Measurements from ENCODE around the gene LACTBL1.
"Not testable (repeated sequence)": the region's sequence is repeated elsewhere in the genome, so short reads cannot be mapped to it uniquely, and the experiment has no call there.

The LACTBL1 gene

GRCh38 chr1:23007106-23007505 lies 34.4 kb upstream of the LACTBL1 start:
- Histone ChIP-seq H3K4me3 (ENCODE audit: low read length) (no peak overlapping the region), H3K9me3 (ENCODE audit: control insufficient read depth, insufficient read depth, low read length) (no peaks in the 10 kb centered on the region), H3K27ac (ENCODE audit: low read length) (no peak overlapping the region), H3K27me3 (ENCODE audit: control insufficient read depth, insufficient read depth, low read length) (no peaks in the 10 kb centered on the region), H3K36me3 (ENCODE audit: control insufficient read depth, insufficient read depth, low read length) (no peaks in the 10 kb centered on the region), H3K4me1 (ENCODE audit: control insufficient read depth, insufficient read depth, low read length) (no peaks in the 10 kb centered on the region)
- WGBS (ENCODE audit: insufficient coverage, insufficient read length) = no CpG with 5 or more reads among the region's 4 CpGs
- no peak for DNase-seq (ENCODE audit: low read depth, low spot score)

- H3K36me3 ChIP-seq (ENCODE audit: control insufficient read depth, insufficient read depth, low read length); H3K4me3 ChIP-seq (ENCODE audit: low read length); H3K4me1 ChIP-seq (ENCODE audit: control insufficient read depth, insufficient read depth, low read length); H3K9me3 ChIP-seq (ENCODE audit: control insufficient read depth, insufficient read depth, low read length); H3K27me3 ChIP-seq (ENCODE audit: control insufficient read depth, insufficient read depth, low read length); DNase-seq (ENCODE audit: low read depth, low spot score); H3K27ac ChIP-seq (ENCODE audit: low read length): not testable (repeated sequence)
- no CpG with 5 or more reads among the region's 3 CpGs for WGBS (ENCODE audit: insufficient coverage, insufficient read length)
Observed at GRCh38 chr1:23004769-23005168, 32.1 kb upstream of the LACTBL1 start.

GRCh38 chr1:23004112-23004511 lies 31.4 kb upstream of the LACTBL1 start:
- Histone ChIP-seq H3K4me1 (ENCODE audit: control insufficient read depth, insufficient read depth, low read length) (no peaks in the 10 kb centered on the region), H3K4me3 (ENCODE audit: low read length) (no peak overlapping the region), H3K36me3 (ENCODE audit: control insufficient read depth, insufficient read depth, low read length) (no peaks in the 10 kb centered on the region), H3K27me3 (ENCODE audit: control insufficient read depth, insufficient read depth, low read length) (no peaks in the 10 kb centered on the region), H3K9me3 (ENCODE audit: control insufficient read depth, insufficient read depth, low read length) (no peaks in the 10 kb centered on the region), H3K27ac (ENCODE audit: low read length) (no peak overlapping the region)
- WGBS (ENCODE audit: insufficient coverage, insufficient read length) = no CpG with 5 or more reads among the region's 3 CpGs
- no peak for DNase-seq (ENCODE audit: low read depth, low spot score)

GRCh38 chr1:23002218-23002617 lies 29.6 kb upstream of the LACTBL1 start:
- H3K27ac ChIP-seq (ENCODE audit: low read length); H3K36me3 ChIP-seq (ENCODE audit: control insufficient read depth, insufficient read depth, low read length); DNase-seq (ENCODE audit: low read depth, low spot score); H3K27me3 ChIP-seq (ENCODE audit: control insufficient read depth, insufficient read depth, low read length); H3K4me3 ChIP-seq (ENCODE audit: low read length); H3K9me3 ChIP-seq (ENCODE audit: control insufficient read depth, insufficient read depth, low read length); H3K4me1 ChIP-seq (ENCODE audit: control insufficient read depth, insufficient read depth, low read length): not testable (repeated sequence)
- no CpG with 5 or more reads among the region's 7 CpGs for WGBS (ENCODE audit: insufficient coverage, insufficient read length)

GRCh38 chr1:23000133-23000532 lies 27.5 kb upstream of the LACTBL1 start:
- not testable (repeated sequence) for H3K4me3 ChIP-seq (ENCODE audit: low read length); H3K27ac ChIP-seq (ENCODE audit: low read length); H3K4me1 ChIP-seq (ENCODE audit: control insufficient read depth, insufficient read depth, low read length); H3K27me3 ChIP-seq (ENCODE audit: control insufficient read depth, insufficient read depth, low read length); H3K9me3 ChIP-seq (ENCODE audit: control insufficient read depth, insufficient read depth, low read length); H3K36me3 ChIP-seq (ENCODE audit: control insufficient read depth, insufficient read depth, low read length); DNase-seq (ENCODE audit: low read depth, low spot score)
- WGBS (ENCODE audit: insufficient coverage, insufficient read length) = no CpG with 5 or more reads among the region's 3 CpGs

GRCh38 chr1:22997528-22997927 lies 24.9 kb upstream of the LACTBL1 start:
- not testable (repeated sequence) for H3K4me3 ChIP-seq (ENCODE audit: low read length); H3K27ac ChIP-seq (ENCODE audit: low read length); DNase-seq (ENCODE audit: low read depth, low spot score); H3K9me3 ChIP-seq (ENCODE audit: control insufficient read depth, insufficient read depth, low read length); H3K4me1 ChIP-seq (ENCODE audit: control insufficient read depth, insufficient read depth, low read length); H3K27me3 ChIP-seq (ENCODE audit: control insufficient read depth, insufficient read depth, low read length); H3K36me3 ChIP-seq (ENCODE audit: control insufficient read depth, insufficient read depth, low read length)
- no CpG with 5 or more reads among the region's 5 CpGs for whole genome bisulfite sequencing (ENCODE audit: insufficient coverage, insufficient read length)

GRCh38 chr1:22995774-22996173 lies 23.1 kb upstream of the LACTBL1 start:
- no peak overlapping the region for H3K27ac ChIP-seq (ENCODE audit: low read length)
- H3K36me3 ChIP-seq (ENCODE audit: control insufficient read depth, insufficient read depth, low read length) = no peaks in the 10 kb centered on the region
- DNase-seq (ENCODE audit: low read depth, low spot score) = no peak

GRCh38 chr1:22993220-22993795 lies 20.6 kb upstream of the LACTBL1 start:
- WGBS (ENCODE audit: insufficient coverage, insufficient read length) = no CpG with 5 or more reads among the region's 6 CpGs
- H3K4me3 ChIP-seq (ENCODE audit: low read length); H3K4me1 ChIP-seq (ENCODE audit: control insufficient read depth, insufficient read depth, low read length); H3K27ac ChIP-seq (ENCODE audit: low read length); H3K27me3 ChIP-seq (ENCODE audit: control insufficient read depth, insufficient read depth, low read length); H3K9me3 ChIP-seq (ENCODE audit: control insufficient read depth, insufficient read depth, low read length); DNase-seq (ENCODE audit: low read depth, low spot score); H3K36me3 ChIP-seq (ENCODE audit: control insufficient read depth, insufficient read depth, low read length): not testable (repeated sequence)

More at GRCh38 chr1:22995774-22996173, 23.1 kb upstream of the LACTBL1 start:
- no peaks in the 10 kb centered on the region for H3K27me3 ChIP-seq (ENCODE audit: control insufficient read depth, insufficient read depth, low read length)
- no peak overlapping the region for H3K4me3 ChIP-seq (ENCODE audit: low read length)
- H3K4me1 ChIP-seq (ENCODE audit: control insufficient read depth, insufficient read depth, low read length) = no peaks in the 10 kb centered on the region
- no peaks in the 10 kb centered on the region; the same call in 1 of the 2 replicates for H3K9me3 ChIP-seq (ENCODE audit: control insufficient read depth, insufficient read depth, low read length)

- H3K9me3 ChIP-seq (ENCODE audit: control insufficient read depth, insufficient read depth, low read length); H3K4me3 ChIP-seq (ENCODE audit: low read length); H3K4me1 ChIP-seq (ENCODE audit: control insufficient read depth, insufficient read depth, low read length); H3K36me3 ChIP-seq (ENCODE audit: control insufficient read depth, insufficient read depth, low read length); DNase-seq (ENCODE audit: low read depth, low spot score); H3K27me3 ChIP-seq (ENCODE audit: control insufficient read depth, insufficient read depth, low read length); H3K27ac ChIP-seq (ENCODE audit: low read length): not testable (repeated sequence)
- no CpG with 5 or more reads among the region's 3 CpGs for WGBS (ENCODE audit: insufficient coverage, insufficient read length)
Observed at GRCh38 chr1:22992384-22992783, 19.7 kb upstream of the LACTBL1 start.

- Histone ChIP-seq H3K4me3 (ENCODE audit: low read length) (no peak overlapping the region), H3K27ac (ENCODE audit: low read length) (no peak overlapping the region), H3K36me3 (ENCODE audit: control insufficient read depth, insufficient read depth, low read length) (no peaks in the 10 kb centered on the region), H3K4me1 (ENCODE audit: control insufficient read depth, insufficient read depth, low read length) (no peaks in the 10 kb centered on the region), H3K27me3 (ENCODE audit: control insufficient read depth, insufficient read depth, low read length) (no peaks in the 10 kb centered on the region), H3K9me3 (ENCODE audit: control insufficient read depth, insufficient read depth, low read length) (no peaks in the 10 kb centered on the region)
- no CpG with 5 or more reads among the region's 4 CpGs for WGBS (ENCODE audit: insufficient coverage, insufficient read length)
- DNase-seq (ENCODE audit: low read depth, low spot score) = no peak
Observed at GRCh38 chr1:22983944-22984343, 11.3 kb upstream of the LACTBL1 start.

GRCh38 chr1:22980471-22980790 lies 7.8 kb upstream of the LACTBL1 start:
- not testable (repeated sequence) for H3K9me3 ChIP-seq (ENCODE audit: control insufficient read depth, insufficient read depth, low read length); H3K36me3 ChIP-seq (ENCODE audit: control insufficient read depth, insufficient read depth, low read length); H3K27me3 ChIP-seq (ENCODE audit: control insufficient read depth, insufficient read depth, low read length); H3K4me1 ChIP-seq (ENCODE audit: control insufficient read depth, insufficient read depth, low read length); H3K4me3 ChIP-seq (ENCODE audit: low read length); H3K27ac ChIP-seq (ENCODE audit: low read length); DNase-seq (ENCODE audit: low read depth, low spot score)
- no CpG with 5 or more reads among the region's 3 CpGs for WGBS (ENCODE audit: insufficient coverage, insufficient read length)
